Urothelium cell line (cell line): ENCODE data around the gene MYO5A.

Source experiments
- DNase-seq: peaks from one replicate; pipeline ENCODE4 v3.0.0; 2011; ENCODE audit warnings: low spot score, mixed read lengths
- FAIRE-seq: peaks from 2 replicates; lab custom pipeline; 2011; peaks lifted over from hg19 to GRCh38; lab: Jason Lieb, UNC

Gene MYO5A

DNA sequence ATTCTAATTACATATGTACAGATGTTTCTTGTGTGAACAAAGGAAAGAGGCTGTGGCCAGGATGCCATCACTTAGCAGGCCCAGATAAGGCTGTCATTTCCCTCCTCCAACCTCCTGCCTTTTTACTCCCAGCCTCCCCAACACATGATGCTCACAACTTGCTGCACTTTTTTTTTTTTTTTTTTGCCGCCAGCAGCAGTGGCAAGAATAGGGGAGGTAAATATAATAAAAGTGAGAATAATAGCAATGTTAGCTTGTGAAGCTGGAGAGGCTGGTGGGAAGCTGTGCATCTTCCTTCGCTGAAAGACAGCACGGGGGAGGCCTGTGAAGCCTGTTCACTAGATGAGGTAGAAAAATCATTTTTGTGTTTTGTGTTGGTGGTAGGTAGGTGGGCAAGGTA, 190.6 kb downstream of the MYO5A start:
- DNase-seq (no peak), FAIRE-seq (no peak)

- FAIRE-seq (no peak), DNase-seq (peak; percentile 54)
Observed at GRCh38 chr15:52337198-52337853, 191.4 kb downstream of the MYO5A start.

DNA sequence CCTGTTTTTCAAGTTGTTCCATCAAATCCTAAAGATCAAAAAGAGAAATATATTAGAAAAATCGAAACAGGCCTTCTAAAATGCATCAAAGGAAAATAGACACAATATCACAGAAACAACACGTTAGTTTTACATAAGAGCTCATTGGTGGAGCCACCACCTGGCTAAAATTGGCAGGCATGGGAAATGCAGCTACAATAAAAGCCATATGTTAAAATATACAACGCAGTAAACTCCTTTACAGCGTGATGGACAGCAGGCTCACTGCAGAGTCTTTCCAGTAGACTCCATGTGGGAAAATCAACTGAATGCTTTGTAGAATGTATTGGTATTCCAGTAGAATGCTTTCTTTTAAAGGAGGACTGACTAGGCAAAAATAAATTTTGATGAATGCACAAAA, 192.2 kb downstream of the MYO5A start:
- DNase-seq (no peak), FAIRE-seq (no peak)

GRCh38 chr15:52334491-52335160, 194.1 kb downstream of the MYO5A start:
- FAIRE-seq (no peak), DNase-seq (no peak)

GRCh38 chr15:52331490-52332240, 197.0 kb downstream of the MYO5A start:
- DNase-seq (peak; percentile 27), FAIRE-seq (no peak)

DNA sequence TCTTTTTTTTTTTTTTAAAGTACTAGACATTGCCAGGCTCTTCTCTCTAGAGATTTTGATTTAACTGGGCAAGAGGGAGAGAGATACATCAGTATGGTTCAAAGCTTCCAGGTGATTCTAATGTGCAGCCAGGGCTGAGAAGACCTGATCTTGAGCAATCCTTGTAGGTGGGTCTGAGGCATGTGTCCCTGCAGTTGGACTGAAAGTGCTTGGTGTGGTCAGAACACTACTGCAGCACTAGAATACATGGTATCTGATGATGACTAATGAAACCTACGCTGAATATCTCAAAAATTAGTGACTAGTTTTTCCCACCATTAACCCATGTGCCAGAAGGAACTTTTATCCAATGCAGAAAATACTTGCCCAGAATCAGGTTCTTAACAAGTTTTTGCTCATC, 198.7 kb downstream of the MYO5A start:
- DNase-seq, result no peak

GRCh38 chr15:52329150-52329549, 199.5 kb downstream of the MYO5A start:
- DNase-seq (no peak), FAIRE-seq (no peak)

More for the DNA sequence above, 198.7 kb downstream of the MYO5A start:
- no peak for FAIRE-seq

DNA sequence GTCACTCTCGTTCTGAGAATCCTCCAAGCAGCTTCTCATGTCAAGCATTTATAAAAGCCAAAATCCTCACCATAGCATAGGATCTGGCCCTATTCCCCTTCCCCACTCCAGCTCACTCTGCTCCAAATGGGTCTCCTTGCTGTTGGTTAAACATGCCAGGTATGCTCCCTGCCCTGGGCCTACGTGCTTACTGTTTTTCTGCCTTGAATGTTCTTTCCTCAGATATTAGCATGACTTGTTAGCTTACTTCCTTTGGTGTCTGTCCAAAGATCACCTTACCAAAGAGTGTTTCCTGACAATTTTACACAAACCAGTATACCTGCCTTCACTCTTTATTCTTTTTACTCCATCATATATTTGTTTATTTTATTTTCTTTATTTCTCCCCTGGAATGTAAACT, 200.0 kb downstream of the MYO5A start:
- FAIRE-seq (no peak), DNase-seq (no peak)

- FAIRE-seq (no peak), DNase-seq (no peak)
Observed at GRCh38 chr15:52326756-52327155, 201.9 kb downstream of the MYO5A start.

DNA sequence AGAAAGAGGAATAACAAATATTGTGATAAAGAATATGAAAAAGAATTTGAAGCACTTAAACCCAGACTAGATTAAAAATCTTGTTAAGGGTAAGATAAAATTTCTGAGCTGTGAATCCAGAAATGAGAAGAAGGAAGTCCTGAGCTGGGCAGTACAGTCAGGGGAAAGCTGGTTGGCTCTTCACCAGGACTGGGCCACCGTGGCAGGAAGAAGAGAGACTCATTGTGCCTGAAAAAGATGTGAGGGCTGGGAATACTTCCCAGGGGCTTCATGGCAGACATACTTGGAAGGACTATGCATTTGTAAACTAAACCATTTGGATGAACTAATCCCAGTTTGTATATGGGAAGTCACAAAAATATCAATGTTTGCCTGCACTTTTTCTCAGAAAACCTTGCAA, 204.6 kb downstream of the MYO5A start:
- FAIRE-seq (no peak), DNase-seq (no peak)

- FAIRE-seq, result no peak
- DNase-seq, result no peak
Observed at GRCh38 chr15:52318729-52319500, 209.8 kb downstream of the MYO5A start.

GRCh38 chr15:52317688-52318087, 211.0 kb downstream of the MYO5A start:
- FAIRE-seq, result no peak
- DNase-seq, result no peak

DNA sequence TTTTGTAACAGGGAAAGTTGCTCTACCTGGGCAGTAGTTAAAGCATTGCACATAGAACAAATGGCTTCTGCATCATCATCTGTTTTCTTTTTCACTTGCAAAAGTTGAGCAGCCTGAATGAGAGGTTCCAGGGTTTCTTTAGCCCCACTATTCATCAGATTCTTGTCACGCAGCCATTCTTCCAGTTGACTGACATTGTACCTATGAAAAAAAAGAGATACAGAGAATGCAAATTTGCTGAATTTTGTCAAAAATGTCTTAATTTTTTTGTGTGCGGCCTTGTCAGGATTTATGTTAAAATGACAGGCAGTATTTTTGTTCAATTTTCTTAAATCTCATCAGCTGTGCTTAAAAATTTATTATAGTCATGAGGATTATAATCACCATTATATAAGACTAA, 211.7 kb downstream of the MYO5A start:
- DNase-seq, result no peak
- no peak for FAIRE-seq

GRCh38 chr15:52309154-52309548, 219.5 kb downstream of the MYO5A start:
- no peak for FAIRE-seq

GRCh38 chr15:52308446-52309153, 220.1 kb downstream of the MYO5A start:
- FAIRE-seq (no peak), DNase-seq (no peak)

More at GRCh38 chr15:52309154-52309548, 219.5 kb downstream of the MYO5A start:
- no peak for DNase-seq

DNA sequence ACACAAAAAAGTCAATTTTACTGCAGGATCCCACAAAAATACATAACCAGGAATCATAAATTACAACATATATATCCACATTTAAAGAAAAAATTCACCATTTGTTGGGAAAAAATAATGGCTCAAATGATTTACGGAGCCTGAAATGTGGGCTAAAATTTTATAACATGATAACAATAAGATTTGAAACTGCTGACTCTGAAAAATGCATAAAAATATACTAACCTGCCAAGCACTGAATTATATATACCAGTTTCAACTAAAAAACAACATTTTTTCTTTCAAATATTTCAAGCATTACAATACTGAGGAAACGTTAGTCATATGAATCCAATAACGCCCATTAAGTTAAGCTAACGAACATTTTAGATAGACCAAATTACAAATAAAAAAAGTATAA, 220.8 kb downstream of the MYO5A start:
- no peak for FAIRE-seq
- DNase-seq, result no peak

- FAIRE-seq, result no peak
- no peak for DNase-seq
Observed at GRCh38 chr15:52306270-52306669, 222.4 kb downstream of the MYO5A start.

- FAIRE-seq (no peak), DNase-seq (no peak)
Observed at GRCh38 chr15:52303093-52303772, 225.4 kb downstream of the MYO5A start.

GRCh38 chr15:52301265-52301847, 227.3 kb downstream of the MYO5A start:
- no peak for FAIRE-seq
- DNase-seq, result no peak
